ENCODE measurements around the gene SUPT3H.
"Not testable (repeated sequence)": the region's sequence is repeated elsewhere in the genome, so short reads cannot be mapped to it uniquely, and the experiment has no call there.

Gene SUPT3H

DNA sequence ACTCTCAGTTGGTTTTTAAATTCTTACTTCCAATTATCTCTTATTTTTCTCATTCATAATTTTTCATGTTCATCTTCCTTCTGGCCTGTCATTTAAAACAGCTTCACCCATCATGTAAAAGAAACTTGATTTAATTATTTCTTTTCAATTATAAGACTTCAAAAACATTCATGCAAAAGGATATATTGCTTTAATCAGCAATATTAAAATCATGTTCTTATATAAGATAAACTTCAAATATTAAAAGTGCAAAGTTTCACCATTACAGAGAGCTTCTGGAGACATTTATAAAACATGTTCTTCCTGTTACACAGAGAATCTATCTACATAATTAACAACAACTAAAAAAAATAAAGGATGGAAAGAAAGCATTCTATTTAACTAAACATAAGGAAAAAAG is 446.3 kb downstream of the SUPT3H start:
- DNase-seq, result no peak

DNA sequence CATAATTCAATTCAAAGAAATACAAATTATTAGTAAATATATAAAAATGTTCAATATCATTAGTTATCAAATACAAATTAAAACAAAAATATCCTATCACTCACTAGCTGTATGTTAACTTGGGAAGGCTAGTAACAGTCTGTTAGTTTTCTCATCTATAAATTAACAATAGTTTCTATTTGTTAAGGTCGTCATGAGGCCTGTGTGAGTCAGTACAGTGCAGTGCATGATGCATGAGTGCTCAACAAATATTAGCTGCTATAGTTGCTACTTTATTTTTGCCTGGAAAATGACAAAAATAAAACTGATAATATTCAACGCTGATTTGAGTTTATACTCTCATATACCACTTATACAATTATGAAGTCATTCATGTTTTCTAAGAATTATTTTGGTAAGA is 451.2 kb downstream of the SUPT3H start:
- DNase-seq, result no peak

DNA sequence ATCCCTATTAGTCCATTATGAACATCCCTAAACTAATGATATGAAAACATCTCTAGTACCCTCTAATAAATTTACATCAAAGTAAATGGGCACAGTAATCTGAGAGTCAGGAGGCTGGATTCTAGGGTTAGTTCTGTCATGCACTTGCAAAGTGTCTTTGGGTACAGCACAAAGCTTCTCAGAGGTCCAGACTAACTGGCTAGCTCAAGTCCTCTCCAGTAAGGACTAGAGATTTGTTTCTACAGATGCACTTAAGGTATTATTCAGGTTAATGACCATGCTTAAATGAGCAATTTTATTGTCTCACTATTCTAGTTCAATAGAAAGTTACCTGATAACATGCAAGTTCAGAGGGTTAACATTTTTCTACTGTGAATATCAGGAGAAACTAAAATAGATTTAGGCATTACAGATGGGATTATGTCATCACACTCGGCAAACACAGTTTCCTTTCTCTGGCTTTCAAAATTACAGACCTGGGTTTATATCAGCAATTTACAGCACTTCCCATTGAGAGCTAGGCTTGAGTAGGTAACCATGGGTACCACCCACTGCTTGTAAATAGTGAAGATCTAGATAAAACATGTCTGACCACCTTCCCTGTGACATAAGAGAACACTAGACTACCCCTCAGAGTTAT is 452.5 kb downstream of the SUPT3H start:
- no peak for DNase-seq

DNA sequence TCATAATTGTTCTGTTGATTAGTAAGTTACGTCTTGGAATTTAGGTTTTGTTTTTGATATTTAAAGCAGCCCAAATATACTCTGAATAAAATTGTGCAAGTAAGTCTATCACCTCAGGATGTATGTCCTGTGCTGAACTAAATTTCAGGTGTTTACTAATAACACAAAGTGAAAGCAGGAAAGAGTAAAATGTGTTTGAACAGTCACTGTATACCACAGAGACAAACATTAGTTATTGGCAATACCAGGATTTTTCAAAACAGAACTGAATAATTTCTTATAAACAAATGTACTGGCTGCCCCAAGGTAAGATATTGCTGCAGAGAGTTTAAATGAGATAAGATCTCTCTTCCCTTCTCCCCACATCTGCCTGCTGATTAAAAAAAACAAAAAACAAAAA is 454.3 kb downstream of the SUPT3H start:
- no peak for DNase-seq

DNA sequence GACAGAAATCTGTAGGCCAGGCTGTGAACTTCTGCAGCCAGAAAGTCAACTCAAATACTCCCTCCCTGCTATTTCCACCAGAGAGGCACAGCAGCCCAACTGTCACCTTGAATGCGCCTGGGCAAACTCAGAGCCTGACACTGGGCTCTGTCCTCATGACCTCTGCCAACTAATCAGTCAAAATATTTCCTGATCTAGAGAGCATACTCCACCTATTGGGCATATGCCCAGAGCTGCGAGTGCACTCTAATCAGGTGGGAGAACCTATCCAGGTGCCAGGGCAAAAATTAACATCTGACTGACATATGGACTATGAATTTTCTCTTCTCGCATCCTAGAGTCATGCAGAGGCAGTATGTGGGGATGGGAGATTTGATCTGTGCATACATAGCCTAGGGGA is 455.9 kb downstream of the SUPT3H start:
- DNase-seq, result no peak

DNA sequence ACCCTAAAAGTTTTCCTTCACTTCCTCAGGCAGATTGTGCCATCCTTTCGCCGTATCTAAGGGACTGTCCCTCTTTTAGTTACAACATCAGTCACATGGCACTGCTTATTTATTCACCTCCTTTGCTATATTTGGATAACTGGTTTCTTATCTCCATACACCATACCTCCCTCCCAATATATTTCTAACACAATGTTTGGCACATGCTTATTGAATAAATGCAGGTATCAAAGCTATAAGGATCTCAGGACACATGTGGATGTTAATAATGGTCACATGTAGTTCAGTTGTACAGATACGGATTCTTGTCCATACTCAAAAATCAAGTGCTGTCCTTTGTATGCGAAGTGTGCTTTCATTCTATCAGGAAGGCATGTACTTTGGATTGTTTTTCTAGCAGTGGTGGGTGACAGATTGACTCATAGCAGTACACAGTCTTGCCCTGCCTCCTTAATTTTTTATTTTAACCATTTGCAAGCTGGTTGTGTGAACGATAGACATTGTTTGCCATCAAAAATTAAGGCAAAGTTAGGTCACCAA is 456.7 kb downstream of the SUPT3H start:
- DNase-seq, result no peak

DNA sequence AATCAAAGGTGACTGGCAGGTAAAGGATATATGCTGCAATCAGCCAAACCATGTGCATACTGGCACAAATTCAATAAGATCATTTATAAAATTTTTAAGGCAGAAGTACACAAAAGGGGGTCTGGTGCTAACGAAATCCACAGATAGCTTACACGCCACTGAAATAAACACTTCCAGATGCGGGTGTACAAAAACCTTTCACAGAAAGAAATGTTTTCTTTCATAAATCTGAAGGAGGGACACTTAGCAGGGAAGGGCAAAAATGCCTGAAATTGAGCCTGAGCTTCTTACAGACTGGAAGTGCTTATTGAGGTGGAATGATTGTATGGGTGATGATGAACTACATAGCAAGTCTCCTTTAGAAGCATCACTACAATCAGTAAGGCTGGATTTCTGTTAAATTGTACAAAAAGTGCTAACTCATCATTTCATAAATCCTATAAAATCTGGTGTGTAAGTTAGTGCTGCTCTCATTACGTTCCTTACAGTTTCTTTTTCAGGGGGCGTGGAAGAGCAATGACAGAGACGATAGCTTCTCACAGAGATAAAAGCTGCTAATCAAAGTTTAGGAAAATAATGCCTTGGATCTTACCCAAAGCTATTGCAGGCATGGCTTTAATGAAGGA is 458.9 kb downstream of the SUPT3H start:
- DNase-seq, result no peak

DNA sequence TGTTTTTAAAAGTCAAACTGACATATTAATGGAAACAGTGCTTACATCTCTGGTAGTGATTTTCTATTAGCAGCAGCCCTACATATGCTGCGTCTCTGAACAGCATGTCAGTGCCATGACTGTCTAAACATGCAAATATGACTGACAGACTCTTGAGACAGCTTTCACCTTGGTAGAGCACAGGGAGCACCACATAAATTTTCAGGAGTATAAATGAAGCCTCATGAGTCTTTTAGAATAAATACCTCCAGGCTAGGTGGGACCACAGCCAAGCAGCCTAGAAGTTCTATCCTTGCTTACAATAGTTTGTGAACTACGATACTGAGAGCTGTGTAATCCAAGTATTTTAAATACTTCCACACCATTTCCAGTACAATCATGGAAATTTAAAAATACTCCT is 460.3 kb downstream of the SUPT3H start:
- no peak for DNase-seq

DNA sequence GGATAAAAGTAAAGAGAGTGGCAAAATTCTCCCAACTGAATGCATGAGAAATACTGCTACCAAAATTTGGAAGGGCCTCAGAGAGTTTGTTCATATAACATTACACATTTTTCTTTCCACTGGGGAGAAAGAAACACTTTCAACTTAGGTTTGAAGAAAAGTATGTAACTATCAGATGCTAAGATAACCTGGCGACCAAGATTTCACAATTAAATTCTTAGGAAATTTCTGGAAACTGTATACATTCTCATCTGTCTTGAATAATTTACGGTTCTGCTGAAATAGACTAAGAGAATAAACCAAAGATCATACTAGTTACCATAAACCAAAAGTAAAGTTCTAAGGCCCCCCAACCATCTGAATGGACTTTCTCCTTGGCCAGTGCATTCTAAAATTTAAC is 462.6 kb downstream of the SUPT3H start:
- no peak for DNase-seq

DNA sequence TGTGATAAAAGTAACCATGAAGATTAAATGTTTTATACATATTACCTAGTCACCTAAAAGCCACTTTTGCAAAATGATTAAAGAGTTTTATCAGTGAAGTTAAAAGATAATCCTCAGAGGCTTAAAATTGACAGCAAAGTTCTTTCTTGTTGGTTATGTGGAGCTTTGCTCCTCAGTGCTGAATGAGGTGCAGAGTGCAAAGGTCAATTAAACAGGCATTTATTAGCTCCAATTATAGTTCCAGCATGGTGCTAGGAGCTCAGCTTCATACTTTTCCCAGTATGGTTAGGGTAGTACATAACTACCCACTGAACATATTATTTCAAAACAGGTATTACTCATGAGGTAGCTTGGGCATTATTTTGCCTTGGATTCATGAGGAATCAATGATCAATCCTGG is 463.6 kb downstream of the SUPT3H start:
- no peak for DNase-seq

DNA sequence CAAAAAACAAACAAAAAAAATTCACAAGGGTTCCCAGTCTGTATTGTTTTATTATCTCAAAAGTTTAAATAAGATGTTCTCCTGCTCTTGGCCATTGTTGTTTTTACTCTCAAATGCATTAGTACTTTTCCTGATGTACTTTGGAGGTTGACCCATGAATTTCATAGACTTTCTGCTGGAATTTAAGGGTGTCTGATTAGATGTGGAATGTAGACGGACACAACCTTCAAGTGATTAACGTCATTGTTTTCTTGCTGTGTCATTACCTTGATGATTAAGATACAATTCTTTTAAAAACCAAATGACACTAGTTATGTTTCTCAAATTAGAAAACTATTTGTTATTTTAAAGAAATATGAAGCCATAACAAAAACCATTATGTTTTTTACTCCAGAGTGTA is 471.0 kb downstream of the SUPT3H start:
- no peak for DNase-seq

DNA sequence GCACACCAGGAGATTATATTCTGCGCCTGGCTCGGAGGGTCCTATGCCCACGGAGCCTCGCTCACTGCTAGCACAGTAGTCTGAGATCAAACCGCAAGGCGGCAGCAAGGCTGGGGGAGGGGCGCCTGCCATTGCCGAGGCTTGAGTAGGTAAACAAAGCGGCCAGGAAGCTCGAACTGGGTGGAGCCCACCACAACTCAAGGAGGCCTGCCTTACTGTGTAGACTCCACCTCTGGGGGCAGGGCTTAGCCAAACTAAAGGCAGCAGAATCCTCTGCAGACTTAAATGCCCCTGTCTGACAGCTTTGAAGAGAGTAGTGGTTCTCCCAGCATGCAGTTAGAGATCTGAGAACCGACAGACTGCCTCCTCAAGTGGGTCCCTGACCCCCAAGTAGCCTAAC is 477.4 kb downstream of the SUPT3H start:
- not testable (repeated sequence) for DNase-seq

DNA sequence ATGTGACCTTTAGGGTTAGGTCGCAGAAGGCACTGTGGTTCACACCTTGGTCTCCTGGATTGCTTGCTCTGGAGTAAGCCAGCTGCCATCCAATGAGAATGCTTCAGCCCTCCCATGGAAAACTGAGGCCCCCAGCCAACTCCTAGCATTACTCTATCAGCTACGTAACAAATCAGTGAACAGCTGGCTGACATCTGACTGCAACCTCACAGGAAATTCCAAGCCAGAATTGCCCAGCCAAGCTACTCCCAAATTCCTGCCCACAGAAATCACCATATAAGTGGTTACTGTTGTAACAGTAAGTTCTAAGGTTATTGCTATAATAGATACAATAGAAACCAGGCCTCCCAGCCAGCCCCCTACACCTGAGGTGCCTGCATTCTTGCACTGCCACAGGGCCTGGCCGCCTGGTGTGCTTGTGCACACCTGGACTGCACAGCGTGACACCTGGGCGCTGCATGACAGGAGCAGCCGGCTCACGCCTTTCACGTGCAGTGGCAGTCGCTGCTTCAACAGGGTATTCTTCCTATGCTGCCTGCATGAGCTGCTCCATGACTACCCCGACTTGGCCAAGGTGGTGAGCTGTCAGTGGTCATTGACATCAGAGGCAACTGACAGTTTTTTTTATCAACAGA is 479.3 kb downstream of the SUPT3H start:
- no peak for DNase-seq

DNA sequence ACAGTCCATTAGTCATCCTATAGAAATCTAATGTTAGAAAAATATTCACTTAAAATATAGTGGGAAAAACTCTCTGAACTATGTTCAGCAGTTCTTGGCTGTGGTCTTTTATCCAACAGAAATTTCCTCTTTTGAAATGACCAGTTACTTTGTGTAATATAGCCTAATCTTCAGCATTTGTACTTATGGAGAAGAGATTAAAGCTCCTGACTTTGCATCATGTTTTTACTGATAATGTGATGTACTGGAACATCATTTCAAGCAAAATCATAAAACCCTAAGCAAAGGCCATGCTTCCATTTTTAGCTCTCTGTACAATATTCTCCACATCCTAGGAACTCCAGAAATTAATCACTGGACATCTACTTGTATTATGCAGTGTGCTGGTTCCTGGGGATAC is 480.4 kb downstream of the SUPT3H start:
- no peak for DNase-seq

DNA sequence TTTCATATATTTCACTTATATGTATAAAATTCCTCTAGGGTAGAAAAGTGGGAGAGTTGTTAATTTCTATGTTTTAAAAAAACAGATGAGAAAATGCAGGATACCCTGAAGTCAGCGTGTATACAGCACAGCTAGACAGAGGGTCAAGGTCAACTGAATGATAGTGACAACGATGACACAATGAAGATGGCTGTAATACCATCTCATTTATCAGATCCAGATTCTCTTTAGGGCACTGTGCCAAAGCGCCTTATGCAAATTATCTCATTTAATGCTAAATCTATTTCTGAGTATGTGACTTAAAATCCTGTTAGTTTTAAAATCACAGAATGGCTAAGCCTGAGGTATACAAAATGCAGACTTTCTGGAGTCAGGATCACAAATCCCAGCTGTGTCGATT is 481.0 kb downstream of the SUPT3H start:
- DNase-seq, result no peak

DNA sequence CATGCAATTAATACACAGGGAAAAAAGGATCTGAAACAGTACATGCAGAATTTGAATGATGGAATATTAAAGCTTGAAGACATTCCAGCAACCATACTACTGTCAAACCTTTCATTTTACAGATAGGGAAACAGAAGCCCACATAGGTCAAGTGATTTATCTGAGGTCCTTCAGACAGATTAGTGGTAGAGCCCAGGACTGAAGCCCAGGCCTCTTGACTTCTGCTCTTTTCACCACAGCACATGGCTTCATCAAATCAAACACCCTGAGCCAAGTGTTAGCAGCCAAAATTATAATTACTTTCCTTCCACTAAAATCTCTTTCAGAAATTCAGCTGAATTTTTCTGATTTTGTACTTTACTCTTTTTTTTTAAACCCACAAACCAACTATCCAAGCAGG is 485.2 kb downstream of the SUPT3H start:
- DNase-seq, result no peak

DNA sequence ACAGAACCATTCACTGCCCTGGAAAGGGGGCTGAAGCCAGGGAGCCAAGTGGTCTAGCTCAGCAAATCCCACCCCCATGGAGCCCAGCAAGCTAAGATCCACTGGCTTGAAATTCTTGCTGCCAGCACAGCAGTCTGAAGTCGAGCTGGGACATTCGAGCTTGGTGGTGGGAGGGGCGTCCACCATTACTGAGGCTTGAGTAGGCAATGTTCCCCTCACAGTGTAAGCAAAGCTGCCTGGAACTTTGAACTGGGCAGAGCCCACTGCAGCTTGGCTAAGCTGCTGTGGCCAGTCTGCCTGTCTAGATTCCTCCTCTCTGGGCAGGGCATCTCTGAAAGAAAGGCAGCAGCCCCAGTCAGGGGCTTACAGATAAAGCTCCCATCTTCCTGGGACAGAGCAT is 498.7 kb downstream of the SUPT3H start:
- DNase-seq, result not testable (repeated sequence)

DNA sequence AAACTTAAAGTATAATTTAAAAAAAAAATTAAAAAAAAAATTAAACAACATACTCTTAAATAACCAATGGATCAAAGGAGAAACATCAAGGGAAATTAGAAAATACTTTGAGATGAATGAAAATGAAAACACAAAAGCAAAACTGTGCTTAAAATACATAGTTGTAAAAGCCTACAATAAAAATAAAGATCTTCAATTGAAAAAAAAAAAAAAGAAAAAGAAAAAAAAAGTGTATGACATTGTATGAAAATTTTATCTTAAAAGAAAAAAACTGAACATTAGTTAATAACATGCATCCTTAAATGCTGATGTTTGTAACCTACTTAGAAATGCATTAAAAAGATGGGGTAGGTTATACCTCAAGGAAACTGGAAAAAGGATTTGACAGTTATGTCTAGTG is 501.1 kb downstream of the SUPT3H start:
- not testable (repeated sequence) for DNase-seq

DNA sequence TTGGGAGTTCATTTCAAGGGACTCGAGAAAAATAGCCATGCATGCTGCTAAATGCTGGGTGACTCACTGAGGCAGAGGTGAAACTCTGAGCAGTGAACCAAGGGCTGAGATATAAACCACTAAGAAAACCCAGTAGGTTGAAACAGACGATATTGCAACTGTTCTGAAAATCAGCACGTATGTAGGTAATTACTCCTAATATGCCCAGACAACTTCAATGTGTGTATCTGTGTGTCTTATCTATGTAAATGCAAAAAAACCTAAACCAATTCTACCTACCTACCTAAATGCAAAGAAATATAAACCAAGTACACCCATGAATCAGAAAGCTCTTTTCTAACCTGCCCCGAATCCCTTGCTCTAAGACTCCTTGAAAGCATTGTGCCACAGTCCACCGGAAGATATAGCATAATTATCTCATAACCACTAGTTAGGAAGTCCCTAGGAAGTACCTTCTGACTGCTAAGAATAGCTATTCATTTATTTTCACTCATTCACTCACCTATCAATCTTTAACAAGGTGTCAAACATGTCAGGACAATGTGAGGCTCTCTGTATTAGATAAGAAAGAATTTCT is 508.3 kb downstream of the SUPT3H start:
- DNase-seq, result no peak

DNA sequence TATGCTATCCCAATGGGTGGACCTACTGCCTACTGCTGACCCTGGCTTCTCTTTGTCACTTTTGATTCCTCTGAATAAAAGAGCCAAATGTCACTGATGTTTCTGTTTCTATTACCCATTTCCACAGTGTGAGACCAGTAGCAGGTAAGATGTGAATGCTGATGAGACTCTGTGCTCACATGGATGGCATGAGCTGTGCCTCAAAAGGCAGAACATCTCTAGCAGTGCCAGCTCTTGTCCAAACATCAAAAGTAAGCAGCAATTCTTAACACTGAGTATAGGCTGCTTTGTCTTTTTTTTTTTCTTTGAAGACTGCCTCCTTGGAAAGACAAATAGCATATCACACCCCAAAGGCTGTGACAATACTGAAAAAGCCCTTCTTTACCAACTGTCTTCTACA is 508.8 kb downstream of the SUPT3H start:
- DNase-seq, result no peak

DNA sequence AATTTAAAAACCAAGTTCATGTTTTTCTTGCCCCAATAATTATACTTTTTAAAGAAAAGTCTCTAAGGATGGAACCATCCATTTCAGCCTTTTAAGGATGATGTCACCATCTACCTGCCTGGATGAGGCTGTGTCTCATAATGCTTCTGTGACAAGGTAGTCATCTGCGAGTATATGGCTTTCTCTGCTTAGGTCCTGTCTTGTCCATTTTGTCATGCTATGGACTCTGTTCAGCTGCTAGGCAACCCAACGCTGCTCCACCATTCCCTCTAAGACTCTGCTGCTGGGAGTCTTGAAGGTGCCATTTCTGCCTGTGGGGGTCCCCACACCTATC is 509.4 kb downstream of the SUPT3H start:
- DNase-seq, result no peak

DNA sequence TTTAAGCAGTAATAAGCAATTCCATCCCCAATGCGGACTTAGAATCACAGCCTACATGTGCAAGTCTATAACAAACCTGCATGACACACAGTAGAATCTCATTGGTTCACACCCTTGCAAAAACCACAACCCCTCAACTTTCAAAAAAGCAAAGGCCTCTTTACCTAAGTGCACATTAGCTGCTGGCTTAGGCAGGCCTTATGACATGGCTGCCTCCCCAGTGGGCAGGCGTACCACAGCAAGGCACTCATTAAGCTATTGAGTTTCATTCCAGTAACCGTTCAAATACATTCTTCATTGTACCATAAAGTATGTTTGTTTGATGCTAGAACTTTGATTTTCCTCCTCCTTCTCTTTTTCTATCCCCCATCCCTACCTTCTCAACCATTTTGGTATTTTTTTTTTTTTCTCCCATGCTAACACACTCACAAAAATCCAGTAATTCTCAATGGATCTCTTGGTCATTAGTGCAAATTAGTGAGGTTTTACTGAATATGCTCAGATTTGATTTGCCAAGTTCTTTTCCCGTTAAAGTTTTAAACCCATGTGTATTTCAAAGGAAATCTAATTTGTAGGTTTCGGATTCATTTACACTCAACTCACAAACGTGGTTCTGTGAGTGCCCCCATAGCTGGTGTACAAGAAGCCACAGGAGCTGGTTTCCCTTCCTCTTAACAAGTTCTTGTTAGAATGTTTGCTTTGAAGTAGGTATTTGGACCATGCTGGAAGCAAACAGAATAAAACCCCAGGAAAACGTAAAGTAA is 510.0 kb downstream of the SUPT3H start:
- no peak for DNase-seq

DNA sequence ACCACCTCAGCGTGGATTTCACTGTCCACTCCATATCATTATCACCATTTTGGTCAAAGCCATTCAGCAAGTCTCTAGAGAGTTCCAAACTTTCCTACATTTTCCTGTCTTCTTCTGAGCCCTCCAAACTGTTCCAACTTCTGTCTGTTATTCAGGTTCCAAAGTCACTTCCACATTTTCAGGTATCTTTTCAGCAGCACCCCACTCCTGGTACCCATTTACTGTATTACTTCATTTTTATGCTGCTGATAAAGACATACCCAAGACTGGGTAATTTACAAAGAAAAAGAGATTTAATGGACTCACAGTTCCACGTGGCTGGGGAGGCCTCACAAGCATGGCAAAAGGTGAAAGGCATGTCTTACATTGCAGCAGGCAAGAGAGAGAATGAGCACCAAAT is 512.5 kb downstream of the SUPT3H start:
- not testable (repeated sequence) for DNase-seq

Measured in effector CD8-positive, alpha-beta T cell (primary cell).